ENCODE results near the gene PCDH9.
"Not testable (repeated sequence)": the region's sequence is repeated elsewhere in the genome, so short reads cannot be mapped to it uniquely, and the experiment has no call there.

The PCDH9 gene

DNA sequence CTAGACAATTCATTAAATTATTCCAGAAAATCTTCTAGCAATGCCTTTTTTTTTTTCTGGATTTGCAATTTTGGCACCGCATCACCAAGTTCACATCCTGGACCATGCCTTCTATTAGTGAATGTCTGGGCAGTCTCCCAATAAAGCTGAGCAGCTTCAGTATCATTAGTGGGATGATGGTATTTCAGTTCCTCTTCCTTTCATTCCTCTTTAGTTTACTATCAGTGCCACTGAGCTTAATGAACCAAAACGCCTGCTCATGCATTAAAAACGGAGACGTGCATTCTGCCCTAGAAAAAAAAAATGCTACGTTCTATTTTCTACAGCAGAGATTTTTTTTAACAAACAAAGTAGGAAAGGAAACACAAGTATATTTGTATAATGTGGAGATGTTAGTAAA, 343.0 kb downstream of the PCDH9 start:
- DNase-seq = no peak

DNA sequence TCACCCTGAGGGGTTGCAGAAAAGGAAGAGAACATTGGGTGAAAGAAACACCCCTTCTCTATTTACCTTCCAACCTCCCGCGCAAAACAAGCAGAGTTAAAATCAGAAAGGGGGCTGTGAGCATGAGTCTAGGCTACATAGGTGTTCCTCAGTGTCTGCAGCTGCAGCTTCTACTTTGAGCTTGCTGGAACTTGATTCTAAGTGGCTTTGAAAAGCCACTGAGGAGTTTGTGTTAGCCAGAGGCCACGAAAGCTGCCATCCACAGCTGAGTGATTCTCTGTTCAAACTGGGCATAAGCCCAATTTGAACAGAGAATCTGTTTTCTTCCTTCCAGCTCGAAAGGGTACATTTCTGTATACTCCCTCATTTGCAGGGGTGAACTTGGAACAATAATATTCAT, 343.9 kb downstream of the PCDH9 start:
- DNase-seq = no peak

DNA sequence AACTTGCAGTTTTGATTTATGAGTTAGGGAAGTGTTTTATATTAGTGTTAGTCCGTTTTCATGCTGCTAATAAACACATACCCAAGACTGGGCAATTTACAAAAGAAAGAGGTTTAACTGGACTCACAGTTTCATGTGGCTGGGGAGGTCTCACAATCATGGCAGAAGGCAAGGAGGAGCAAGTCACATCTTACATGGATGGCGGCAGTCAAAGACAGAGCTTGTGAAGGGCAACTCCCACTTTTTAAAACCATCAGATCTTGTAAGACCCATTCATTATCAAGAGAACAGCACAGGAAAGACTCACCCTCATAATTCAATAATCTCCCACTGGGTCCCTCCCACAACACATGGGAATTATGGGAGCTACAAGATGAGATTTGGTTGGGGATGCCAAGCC, 349.0 kb downstream of the PCDH9 start:
- not testable (repeated sequence) for DNase-seq

DNA sequence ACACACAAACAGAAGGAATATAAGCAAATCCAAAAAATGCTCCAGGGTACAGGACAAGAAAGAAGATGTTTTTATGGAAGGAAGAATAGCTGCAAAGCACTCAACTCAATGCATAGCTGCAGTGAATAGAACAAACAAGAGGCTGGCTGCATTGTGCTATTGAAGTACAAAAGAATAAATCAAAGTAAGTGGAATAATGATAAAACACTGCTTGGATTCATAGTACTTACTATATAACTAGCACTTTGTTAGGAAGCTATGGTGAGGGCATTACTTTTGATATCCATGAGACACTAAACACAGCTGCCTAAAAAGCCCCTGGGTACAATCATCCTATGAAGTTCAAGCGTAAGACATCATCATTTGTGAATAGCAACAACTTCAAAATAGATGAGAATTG, 350.1 kb downstream of the PCDH9 start:
- DNase-seq = no peak

GRCh38 chr13:66875264-66875663, 354.9 kb downstream of the PCDH9 start:
- DNase-seq = no peak

GRCh38 chr13:66864627-66865026, 365.5 kb downstream of the PCDH9 start:
- DNase-seq = no peak

GRCh38 chr13:66860878-66861417, 369.2 kb downstream of the PCDH9 start:
- DNase-seq = no peak

GRCh38 chr13:66859934-66860877, 369.9 kb downstream of the PCDH9 start:
- DNase-seq = peak; percentile 54

DNA sequence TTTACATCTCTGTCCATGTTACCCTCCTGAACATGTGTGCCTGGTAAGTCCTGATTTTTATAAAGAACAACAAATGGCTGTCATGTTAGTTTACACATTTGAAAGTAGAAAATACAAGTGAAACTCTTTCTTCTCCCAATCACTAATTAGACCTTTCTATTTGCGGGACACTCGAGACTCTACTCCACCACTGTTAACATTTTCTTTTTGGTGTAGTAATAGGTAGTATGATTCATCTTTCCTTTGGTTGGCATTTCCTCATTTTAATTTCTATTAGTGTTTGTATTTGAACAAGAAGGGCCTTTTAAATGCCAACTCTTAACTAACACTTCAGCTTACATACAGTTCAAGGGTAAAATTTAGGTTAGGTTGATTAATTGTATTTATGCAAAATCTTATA, 371.1 kb downstream of the PCDH9 start:
- DNase-seq = no peak

DNA sequence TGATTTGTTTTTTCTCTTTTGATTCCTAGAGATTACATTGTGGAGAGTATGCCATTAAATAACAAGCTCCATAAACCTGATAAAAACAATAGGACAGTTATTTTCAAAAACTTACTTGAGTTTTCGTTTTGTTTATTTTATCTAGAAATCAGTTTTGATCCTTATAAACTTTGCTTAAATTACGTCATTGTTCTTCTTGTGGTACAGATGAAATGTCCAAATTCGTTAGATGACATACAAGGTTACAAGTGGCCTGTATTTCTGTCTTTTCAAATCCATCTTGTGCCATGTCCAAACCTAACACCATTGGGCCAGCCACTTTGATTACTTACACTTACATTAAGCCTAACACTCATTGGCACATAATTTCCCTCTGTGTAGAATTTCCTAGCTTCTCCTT, 372.0 kb downstream of the PCDH9 start:
- DNase-seq = no peak

DNA sequence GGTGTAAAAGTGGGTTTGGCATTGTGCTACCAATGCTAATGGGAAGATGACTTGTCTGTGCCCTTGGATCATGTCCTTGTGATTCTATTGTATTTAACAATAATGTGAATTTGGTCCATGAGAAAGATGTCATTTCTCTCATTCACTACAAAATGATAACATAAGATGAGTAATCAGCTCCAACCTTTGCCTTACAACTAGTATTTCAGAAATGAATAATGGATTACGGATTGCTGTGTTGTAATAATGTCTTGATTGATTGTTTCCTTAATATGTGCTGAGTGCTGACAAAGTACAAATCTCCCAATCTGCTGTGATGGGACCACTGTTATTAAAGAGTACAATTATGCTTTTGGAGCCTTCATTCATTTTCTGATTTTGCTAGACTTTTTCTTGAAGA, 375.0 kb downstream of the PCDH9 start:
- no peak for DNase-seq

DNA sequence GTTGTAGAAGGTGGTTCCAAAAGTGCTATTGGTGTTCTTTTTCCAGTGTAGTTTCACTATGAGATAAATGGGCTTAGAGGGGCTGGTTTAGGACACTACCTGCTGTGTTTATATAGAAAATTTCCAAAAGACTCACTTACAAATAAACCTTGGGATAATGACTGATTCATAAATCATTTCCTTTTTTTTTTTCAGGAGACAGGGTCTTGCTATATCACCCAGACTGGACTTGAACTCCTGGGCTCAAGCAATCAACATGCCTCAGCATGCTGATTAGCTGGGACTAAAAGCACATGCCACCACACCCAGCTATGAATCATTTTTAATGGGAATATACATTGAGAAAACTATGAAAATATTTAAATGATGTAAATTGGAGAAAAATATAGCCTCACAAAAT, 376.6 kb downstream of the PCDH9 start:
- no peak for DNase-seq

- no peak for DNase-seq
Observed at GRCh38 chr13:66849706-66850105, 380.4 kb downstream of the PCDH9 start.

GRCh38 chr13:66847541-66847940, 382.6 kb downstream of the PCDH9 start:
- DNase-seq = no peak

GRCh38 chr13:66845393-66845792, 384.7 kb downstream of the PCDH9 start:
- DNase-seq = no peak

GRCh38 chr13:66844933-66845332, 385.2 kb downstream of the PCDH9 start:
- peak; percentile 55 for DNase-seq

- DNase-seq = no peak
Observed at GRCh38 chr13:66842766-66843165, 387.4 kb downstream of the PCDH9 start.

DNA sequence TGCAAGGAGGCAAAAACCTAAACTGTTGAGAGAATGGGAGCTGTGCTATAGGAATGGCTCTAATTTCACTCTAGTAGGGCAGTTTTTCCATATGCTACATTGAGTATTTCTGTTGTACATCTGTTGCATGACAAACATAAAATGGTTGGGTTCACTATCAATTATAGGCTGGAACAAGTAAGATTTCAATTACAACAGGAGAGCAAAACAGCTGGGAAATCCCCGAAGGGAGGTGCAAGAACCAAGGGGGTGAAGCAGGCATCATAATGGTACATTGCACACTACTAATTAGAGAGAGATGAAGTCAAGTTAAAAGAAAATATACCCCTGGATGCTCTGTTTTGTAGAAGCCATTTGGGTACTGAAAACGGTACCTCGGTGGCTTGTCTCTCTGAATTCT, 389.5 kb downstream of the PCDH9 start:
- DNase-seq = no peak

DNA sequence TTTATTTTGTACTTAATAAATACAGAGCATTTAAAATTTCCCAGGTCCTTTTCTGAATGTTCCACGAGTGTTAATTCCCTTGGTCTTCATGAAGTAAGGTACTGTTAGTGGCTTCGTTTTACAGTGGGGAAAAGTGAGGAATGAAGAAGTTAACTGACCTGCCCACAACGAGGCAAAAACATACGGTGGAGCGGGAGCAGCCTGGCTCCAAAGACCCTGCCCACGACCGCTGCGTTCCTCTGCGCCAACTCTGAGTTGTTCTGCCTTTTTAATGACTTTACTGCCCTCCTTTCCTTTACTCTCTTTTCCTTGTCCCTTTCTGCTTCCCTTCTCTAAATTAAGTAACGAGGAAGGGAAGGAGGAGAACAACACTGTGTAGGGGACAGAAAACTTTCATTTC, 392.9 kb downstream of the PCDH9 start:
- no peak for DNase-seq

GRCh38 chr13:66835040-66835628, 395.0 kb downstream of the PCDH9 start:
- DNase-seq = peak; percentile 62

GRCh38 chr13:66830940-66831716, 399.0 kb downstream of the PCDH9 start:
- no peak for DNase-seq

- DNase-seq = no peak
Observed at GRCh38 chr13:66829803-66830202, 400.3 kb downstream of the PCDH9 start.

GRCh38 chr13:66826398-66826797, 403.7 kb downstream of the PCDH9 start:
- DNase-seq = no peak
